Measurements from ENCODE around the gene JARID2. TPM values are rescaled to one million over a fixed set of nuclear protein-coding genes. Genes with fewer than 3 reads are reported as not detected.

The JARID2 gene
- polyA plus RNA-seq, 1 donor (not counting 4 experiments of a cell fraction or from before 2014, with no cell fraction given), result 11.0 TPM

DNA sequence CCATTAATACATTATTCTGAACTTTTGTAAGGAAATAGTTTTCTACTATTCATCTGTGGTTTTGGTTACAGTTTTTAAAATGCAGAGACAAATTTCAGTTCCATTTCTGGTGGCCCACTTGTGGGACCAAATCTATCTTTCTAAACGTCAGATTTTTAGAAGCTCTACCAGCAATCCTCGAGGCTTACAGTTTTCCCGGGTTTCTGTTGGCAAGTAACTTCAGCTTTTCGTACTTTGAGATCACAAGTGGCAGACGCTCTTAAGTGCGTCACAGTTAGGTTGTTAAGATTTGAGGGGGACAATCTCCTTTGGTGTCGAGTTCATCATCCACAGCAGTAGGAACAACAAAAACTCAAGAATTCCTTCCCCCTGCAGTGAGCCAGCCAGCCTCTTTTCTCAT lies 60.0 kb downstream of the JARID2 start:
- H2AFZ ChIP-seq (ENCODE audit: control insufficient read depth, low read length), result no peak overlapping the region
- H4K20me1 ChIP-seq (ENCODE audit: control insufficient read depth, extremely low read depth, insufficient read depth, low read length), result peaks cover 8% of the 10 kb centered on the region
- H3K36me3 ChIP-seq (ENCODE audit: control insufficient read depth in 2 of 2, extremely low read depth in 1 of 2, insufficient read depth in 2 of 2, low read length in 2 of 2), result no peaks in the 10 kb centered on the region
- FAIRE-seq, result no peak
- no peaks in the 10 kb centered on the region for H3K4me1 ChIP-seq (ENCODE audit: control insufficient read depth, extremely low read depth, insufficient read depth, low read length)
- peaks cover 96% of the 10 kb centered on the region for H3K79me2 ChIP-seq (ENCODE audit: control insufficient read depth, insufficient read depth, low read length)
- no peaks in the 10 kb centered on the region for H3K9me3 ChIP-seq (ENCODE audit: control insufficient read depth, low read depth, low read length)
- no peak overlapping the region for H3K9ac ChIP-seq (ENCODE audit: control insufficient read depth, extremely low read depth, insufficient read depth, low read length)
- no peaks in the 10 kb centered on the region for H3K27me3 ChIP-seq (ENCODE audit: control insufficient read depth, extremely low read depth, insufficient read depth, low read length)
- H3K4me3 ChIP-seq (ENCODE audit: control insufficient read depth in 2 of 3, extremely low read depth in 1 of 3, insufficient read depth in 2 of 3, low read depth in 1 of 3, low read length in 3 of 3), result no peak overlapping the region
- TF ChIP-seq, protein P1, sequence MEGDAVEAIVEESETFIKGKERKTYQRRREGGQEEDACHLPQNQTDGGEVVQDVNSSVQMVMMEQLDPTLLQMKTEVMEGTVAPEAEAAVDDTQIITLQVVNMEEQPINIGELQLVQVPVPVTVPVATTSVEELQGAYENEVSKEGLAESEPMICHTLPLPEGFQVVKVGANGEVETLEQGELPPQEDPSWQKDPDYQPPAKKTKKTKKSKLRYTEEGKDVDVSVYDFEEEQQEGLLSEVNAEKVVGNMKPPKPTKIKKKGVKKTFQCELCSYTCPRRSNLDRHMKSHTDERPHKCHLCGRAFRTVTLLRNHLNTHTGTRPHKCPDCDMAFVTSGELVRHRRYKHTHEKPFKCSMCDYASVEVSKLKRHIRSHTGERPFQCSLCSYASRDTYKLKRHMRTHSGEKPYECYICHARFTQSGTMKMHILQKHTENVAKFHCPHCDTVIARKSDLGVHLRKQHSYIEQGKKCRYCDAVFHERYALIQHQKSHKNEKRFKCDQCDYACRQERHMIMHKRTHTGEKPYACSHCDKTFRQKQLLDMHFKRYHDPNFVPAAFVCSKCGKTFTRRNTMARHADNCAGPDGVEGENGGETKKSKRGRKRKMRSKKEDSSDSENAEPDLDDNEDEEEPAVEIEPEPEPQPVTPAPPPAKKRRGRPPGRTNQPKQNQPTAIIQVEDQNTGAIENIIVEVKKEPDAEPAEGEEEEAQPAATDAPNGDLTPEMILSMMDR (optimal IDR thresholded peaks at IDR 0.05 in 1 of 3, IDR thresholded peaks at IDR 0.05 in 1 of 3, conservative IDR thresholded peaks at IDR 0.05 in 1 of 3; ENCODE audit: extremely low read depth in 1 of 3, insufficient read depth in 2 of 3, low read length in 3 of 3), result no peak
- no peak for TF ChIP-seq EZH2 (IDR thresholded peaks at IDR 0.05; ENCODE audit: low read length)
- no peak overlapping the region for H3K27ac ChIP-seq (ENCODE audit: control insufficient read depth, insufficient read depth, low read length)
- dilution Hi-C loops (cut with MboI; ENCODE audit: extremely low pct_ligation_motif_present, low sequenced_read_pairs), result no loop called here
- peaks cover 4% of the 10 kb centered on the region for H3K9me1 ChIP-seq (ENCODE audit: control insufficient read depth, extremely low read depth, insufficient read depth, low read length)
- no peak overlapping the region for H3K4me2 ChIP-seq (ENCODE audit: control insufficient read depth, extremely low read depth, insufficient read depth, low read depth, low read length)
- no peak for DNase-seq (ENCODE audit: low read depth, low spot score)

DNA sequence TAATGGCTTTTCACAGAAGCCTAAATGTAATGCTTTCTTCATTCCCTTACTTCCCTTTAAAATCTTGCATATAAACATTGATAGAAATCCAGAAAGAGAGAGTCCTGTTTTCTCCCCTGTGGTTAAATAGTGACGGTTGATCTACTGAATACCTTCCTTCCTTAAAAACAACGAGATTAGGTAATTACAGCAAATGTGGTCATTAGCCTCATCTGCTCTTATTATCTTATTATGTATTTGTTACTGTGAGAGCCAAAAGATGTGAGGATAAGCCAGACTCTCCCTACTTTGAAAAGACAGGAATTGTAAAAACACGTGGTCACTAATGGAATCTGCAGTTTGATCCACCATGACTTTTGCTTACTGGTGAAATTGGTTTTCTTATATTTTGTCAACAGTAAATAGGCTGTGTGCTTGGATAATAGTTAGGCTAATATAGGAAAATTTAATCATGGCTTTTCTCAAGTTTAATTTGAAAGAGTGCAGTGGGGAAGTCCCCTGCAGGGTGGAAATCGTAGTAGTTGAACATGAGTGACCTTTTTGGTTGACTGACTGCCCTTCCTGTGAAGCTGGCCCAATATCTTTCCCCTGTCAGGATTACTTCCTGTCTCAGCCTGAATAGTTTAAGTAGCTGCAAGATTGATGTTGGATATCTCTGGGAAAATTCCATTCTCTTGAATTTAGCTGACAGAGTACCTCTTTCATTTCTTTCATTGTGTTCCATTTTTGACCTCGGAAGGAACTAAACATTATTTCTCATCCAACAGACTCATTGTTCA lies 62.8 kb downstream of the JARID2 start:
- peaks cover 9% of the 10 kb centered on the region for H3K9me1 ChIP-seq (ENCODE audit: control insufficient read depth, extremely low read depth, insufficient read depth, low read length)
- no peak overlapping the region for H3K27ac ChIP-seq (ENCODE audit: control insufficient read depth, insufficient read depth, low read length)
- FAIRE-seq, result no peak
- H3K4me1 ChIP-seq (ENCODE audit: control insufficient read depth, extremely low read depth, insufficient read depth, low read length), result peaks cover 12% of the 10 kb centered on the region
- H3K79me2 ChIP-seq (ENCODE audit: control insufficient read depth, insufficient read depth, low read length), result peaks cover 93% of the 10 kb centered on the region
- DNase-seq (ENCODE audit: low read depth, low spot score), result no peak
- peaks cover 10% of the 10 kb centered on the region for H4K20me1 ChIP-seq (ENCODE audit: control insufficient read depth, extremely low read depth, insufficient read depth, low read length)
- H3K4me2 ChIP-seq (ENCODE audit: control insufficient read depth, extremely low read depth, insufficient read depth, low read depth, low read length), result no peak overlapping the region
- H2AFZ ChIP-seq (ENCODE audit: control insufficient read depth, low read length), result no peak overlapping the region
- H3K9ac ChIP-seq (ENCODE audit: control insufficient read depth, extremely low read depth, insufficient read depth, low read length), result no peak overlapping the region
- TF ChIP-seq, protein P1 (optimal IDR thresholded peaks at IDR 0.05 in 1 of 3, IDR thresholded peaks at IDR 0.05 in 1 of 3, conservative IDR thresholded peaks at IDR 0.05 in 1 of 3; ENCODE audit: extremely low read depth in 1 of 3, insufficient read depth in 2 of 3, low read length in 3 of 3), result no peak
- TF ChIP-seq EZH2 (IDR thresholded peaks at IDR 0.05; ENCODE audit: low read length), result no peak
- dilution Hi-C loops (cut with MboI; ENCODE audit: extremely low pct_ligation_motif_present, low sequenced_read_pairs), result no loop called here
- H3K27me3 ChIP-seq (ENCODE audit: control insufficient read depth, extremely low read depth, insufficient read depth, low read length), result no peaks in the 10 kb centered on the region
- H3K36me3 ChIP-seq (ENCODE audit: control insufficient read depth in 2 of 2, extremely low read depth in 1 of 2, insufficient read depth in 2 of 2, low read length in 2 of 2), result no peaks in the 10 kb centered on the region
- no peak overlapping the region for H3K4me3 ChIP-seq (ENCODE audit: control insufficient read depth in 2 of 3, extremely low read depth in 1 of 3, insufficient read depth in 2 of 3, low read depth in 1 of 3, low read length in 3 of 3)
- H3K9me3 ChIP-seq (ENCODE audit: control insufficient read depth, low read depth, low read length), result no peaks in the 10 kb centered on the region

Measured in keratinocyte (primary cell).